Measurements from ENCODE around the gene MCTP2. TPM values are rescaled to one million over a fixed set of nuclear protein-coding genes. Genes with fewer than 3 reads are reported as not detected.

Gene MCTP2
- total RNA-seq, 4 donors from 2014 or later: 12.0 to 18.3 (median 15.2) TPM

GRCh38 chr15:94404733-94405283 lies 173.4 kb downstream of the MCTP2 start:
- TF ChIP-seq CTCF (IDR thresholded peaks at IDR 0.05) (no peak), EP300 (IDR thresholded peaks at IDR 0.05) (no peak), POLR2A (IDR thresholded peaks at IDR 0.05) (no peak)
- no peaks in the 10 kb centered on the region for H3K36me3 ChIP-seq
- H3K27me3 ChIP-seq: no peaks in the 10 kb centered on the region
- H3K9me3 ChIP-seq: no peaks in the 10 kb centered on the region
- no peak overlapping the region for H3K27ac ChIP-seq
- no peak for DNase-seq (ENCODE audit: low spot score in 2 of 2)
- 83 to 84% methylated on average over 9 of the region's 9 CpGs for WGBS, 2 donors
- H3K4me3 ChIP-seq: no peak overlapping the region
- peaks cover 0 to 21% (median 0%) of the 10 kb centered on the region in 4 donors for H3K4me1 ChIP-seq

GRCh38 chr15:94411285-94411684 lies 179.9 kb downstream of the MCTP2 start:
- no peak for DNase-seq (ENCODE audit: low spot score in 2 of 2)
- Histone ChIP-seq H3K36me3 (no peaks in the 10 kb centered on the region), H3K27me3 (no peaks in the 10 kb centered on the region), H3K9me3 (no peaks in the 10 kb centered on the region), H3K4me3 (no peak overlapping the region), H3K4me1 (peaks cover 0 to 27% (median 9%) of the 10 kb centered on the region in 4 donors), H3K27ac (no peak overlapping the region)
- 83 to 87% methylated on average over 5 of the region's 5 CpGs for WGBS, 2 donors
- TF ChIP-seq POLR2A (IDR thresholded peaks at IDR 0.05) (no peak), CTCF (IDR thresholded peaks at IDR 0.05) (no peak)

- no peak for DNase-seq (ENCODE audit: low spot score in 2 of 2)
- Histone ChIP-seq H3K4me1 (peaks cover 0 to 27% (median 9%) of the 10 kb centered on the region in 4 donors), H3K36me3 (no peaks in the 10 kb centered on the region), H3K9me3 (no peaks in the 10 kb centered on the region), H3K27ac (no peak overlapping the region), H3K4me3 (no peak overlapping the region), H3K27me3 (no peaks in the 10 kb centered on the region)
- no peak for TF ChIP-seq EP300 (IDR thresholded peaks at IDR 0.05)
- no peak for TF ChIP-seq CTCF (IDR thresholded peaks at IDR 0.05)
- no peak for TF ChIP-seq POLR2A (IDR thresholded peaks at IDR 0.05)
- WGBS, 2 donors: 89 to 90% methylated on average over 2 of the region's 2 CpGs
Observed at GRCh38 chr15:94411846-94412245, 180.5 kb downstream of the MCTP2 start.

GRCh38 chr15:94412979-94413746 lies 181.8 kb downstream of the MCTP2 start:
- H3K27ac ChIP-seq: no peak overlapping the region
- no peak for DNase-seq (ENCODE audit: low spot score in 2 of 2)
- TF ChIP-seq EP300 (IDR thresholded peaks at IDR 0.05): no peak
- no peak for TF ChIP-seq POLR2A (IDR thresholded peaks at IDR 0.05)
- peak; percentile 34 to 66 (median 47) for TF ChIP-seq CTCF (IDR thresholded peaks at IDR 0.05)
- H3K4me1 ChIP-seq: peaks cover 0 to 40% (median 9%) of the 10 kb centered on the region in 4 donors
- H3K36me3 ChIP-seq: no peaks in the 10 kb centered on the region
- H3K9me3 ChIP-seq: no peaks in the 10 kb centered on the region
- no peak overlapping the region for H3K4me3 ChIP-seq
- H3K27me3 ChIP-seq: no peaks in the 10 kb centered on the region
- WGBS, 2 donors: 21 to 22% methylated on average over 6 of the region's 6 CpGs

GRCh38 chr15:94414916-94415315 lies 183.6 kb downstream of the MCTP2 start:
- Histone ChIP-seq H3K27ac (no peak overlapping the region), H3K4me1 (peaks cover 0 to 40% (median 9%) of the 10 kb centered on the region in 4 donors), H3K9me3 (no peaks in the 10 kb centered on the region), H3K36me3 (no peaks in the 10 kb centered on the region), H3K4me3 (no peak overlapping the region), H3K27me3 (no peaks in the 10 kb centered on the region)
- DNase-seq (ENCODE audit: low spot score in 2 of 2): no peak
- TF ChIP-seq EP300 (IDR thresholded peaks at IDR 0.05): no peak
- TF ChIP-seq CTCF (IDR thresholded peaks at IDR 0.05): no peak
- TF ChIP-seq POLR2A (IDR thresholded peaks at IDR 0.05): no peak
- 76 to 78% methylated on average over 2 of the region's 2 CpGs for WGBS, 2 donors
